ENCODE measurements around the gene RDX. TPM values are rescaled to one million over a fixed set of nuclear protein-coding genes. Genes with fewer than 3 reads are reported as not detected.

RDX gene
- total and polyA plus RNA-seq, 2 of the 8 experiments (the other 6 are each of a cell fraction or from before 2014, with no cell fraction given) = 27.4 to 100 TPM

DNA sequence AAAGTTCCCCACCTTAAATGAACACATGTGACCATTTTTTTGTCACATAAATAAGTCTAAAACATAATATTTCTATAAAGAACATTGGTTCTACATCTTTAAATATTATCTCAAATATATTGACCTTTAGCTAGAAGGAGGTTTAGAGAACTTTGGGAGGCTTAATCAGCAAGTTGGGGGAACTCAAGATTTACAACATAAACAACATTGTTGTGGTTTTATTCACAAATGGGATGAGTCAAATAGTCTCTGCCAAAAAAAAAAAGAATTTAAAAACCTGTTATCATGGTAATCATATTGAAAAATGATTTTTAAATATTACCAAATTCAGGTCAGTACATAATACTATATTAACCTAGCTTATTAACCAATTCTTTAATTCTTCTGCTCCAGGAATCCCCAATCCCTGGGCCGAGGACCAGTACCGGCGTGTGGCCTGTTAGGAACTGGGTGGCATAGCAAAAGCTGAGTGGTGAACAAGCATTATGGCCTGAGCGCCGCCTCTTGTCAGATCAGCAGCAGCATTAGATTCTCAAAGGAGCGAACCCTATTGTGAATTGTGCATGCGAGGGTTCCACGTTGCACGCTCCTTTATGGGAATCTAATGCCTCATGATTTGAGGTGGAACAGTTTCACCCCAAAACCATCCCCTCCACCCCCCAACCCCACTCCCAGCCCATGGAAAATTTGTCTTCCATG, 98.2 kb downstream of the RDX start:
- Histone ChIP-seq H3K9me3 (ENCODE audit: insufficient read depth in 2 of 2, low read depth in 1 of 2, low read length in 1 of 2) (no peaks in the 10 kb centered on the region), H2BK15ac (ENCODE audit: low read length) (no peak overlapping the region), H3K4me1 (replicated peaks in 1 of 4; ENCODE audit: control insufficient read depth in 3 of 4, insufficient read depth in 4 of 4, low read length in 3 of 4) (peaks cover 0 to 8% (median 4%) of the 10 kb centered on the region in 4 experiments; a peak in 6 of 7 replicates), H2BK12ac (ENCODE audit: low read depth, low read length) (no peak overlapping the region), H3K4ac (replicated peaks; ENCODE audit: insufficient read length, low read depth, low read length) (no peak overlapping the region), H3K79me1 (ENCODE audit: low read depth, low read length) (no peaks in the 10 kb centered on the region), H3K56ac (replicated peaks; ENCODE audit: insufficient read length, low read depth, low read length) (no peak overlapping the region), H4K5ac (ENCODE audit: insufficient read length, low read depth, low read length) (no peak overlapping the region), H3K27ac (ENCODE audit: low read depth, low read length) (no peak overlapping the region), H3K9ac (replicated peaks in 1 of 4; ENCODE audit: extremely low read depth in 1 of 4, low read depth in 3 of 4, low read length in 3 of 4) (no peak overlapping the region), H2AFZ (ENCODE audit: low read length) (no peak overlapping the region), H3K23ac (ENCODE audit: insufficient read length) (no peak overlapping the region), H2BK5ac (ENCODE audit: low read depth, low read length) (no peak overlapping the region), H2BK120ac (replicated peaks; ENCODE audit: low read depth, low read length) (no peak overlapping the region), H3K23me2 (ENCODE audit: low read depth, low read length) (no peaks in the 10 kb centered on the region; the same call in 1 of the 2 replicates), H3K4me3 (ENCODE audit: extremely low read depth in 1 of 4, insufficient read depth in 2 of 4, low read depth in 3 of 4, low read length in 4 of 4) (no peak overlapping the region), H3K18ac (ENCODE audit: extremely low read depth, low read length) (no peak overlapping the region), H3K36me3 (ENCODE audit: control insufficient read depth in 2 of 4, insufficient read depth in 4 of 4, low read length in 3 of 4) (no peaks in the 10 kb centered on the region), H3K27me3 (replicated peaks in 1 of 4; ENCODE audit: control insufficient read depth in 3 of 4, extremely low read depth in 1 of 4, insufficient read depth in 3 of 4, low read length in 3 of 4) (no peaks in the 10 kb centered on the region), H2BK20ac (ENCODE audit: low read length) (no peak overlapping the region), H3K79me2 (ENCODE audit: control insufficient read depth in 1 of 2, insufficient read depth in 2 of 2, low read length in 2 of 2) (no peaks in the 10 kb centered on the region), H2AK5ac (ENCODE audit: low read depth, low read length) (no peak overlapping the region), H3K4me2 (ENCODE audit: insufficient read depth in 1 of 2, low read depth in 2 of 2, low read length in 2 of 2) (no peak overlapping the region), H3K14ac (ENCODE audit: insufficient read length) (no peak overlapping the region), H4K91ac (replicated peaks; ENCODE audit: insufficient read length, low read length) (no peak overlapping the region), H4K20me1 (replicated peaks in 1 of 2; ENCODE audit: control insufficient read depth in 1 of 2, insufficient read depth in 2 of 2, low read length in 2 of 2) (no peaks in the 10 kb centered on the region), H4K8ac (ENCODE audit: extremely low read depth, insufficient read depth, low read length) (no peak overlapping the region)
- DNase-seq (ENCODE audit: low read depth in 1 of 2, low spot score in 2 of 2) (no peak), FAIRE-seq (no peak)
- WGBS, 2 experiments (ENCODE audit: extremely low coverage in 1 of 2, insufficient coverage in 1 of 2, insufficient read length in 1 of 2, insufficient replicate concordance in 2 of 2, low coverage in 1 of 2, low lambda C conversion rate in 2 of 2, missing lambda C conversion rate in 1 of 2) = 95% methylated on average over 9 of the region's 9 CpGs; no CpG with 5 or more reads in 1 of the 2 experiments
- CTCF ChIA-PET (ENCODE audit: partially characterized antibody) = interaction anchor here (0.7 to 12.7 kb wide), 8 partner anchors 9 to 247 kb away, joined by 3 to 130 read pairs (median 3); partner anchors contain the start of gene FDX1
- POLR2A ChIA-PET (ENCODE audit: partially characterized antibody) = interaction anchor here (1.0 kb wide), 1 partner anchor 9 kb away, joined by 3 read pairs; no protein-coding TSS in a partner anchor
- TF ChIP-seq BACH1 (IDR thresholded peaks at IDR 0.05; ENCODE audit: low read length) (no peak), SIX5 (IDR thresholded peaks at IDR 0.05; ENCODE audit: low read depth, low read length) (no peak), SIRT6 (IDR thresholded peaks at IDR 0.05; ENCODE audit: low read length) (no peak), CTBP2 (IDR thresholded peaks at IDR 0.05; ENCODE audit: borderline replicate concordance, insufficient read depth, insufficient read length, low read length) (no peak), RXRA (IDR thresholded peaks at IDR 0.05; ENCODE audit: insufficient read depth, low read depth, low read length) (no peak), POU5F1 (IDR thresholded peaks at IDR 0.05; ENCODE audit: low read depth, low read length) (no peak), JUND (IDR thresholded peaks at IDR 0.05; ENCODE audit: low read length) (no peak), GTF2F1 (IDR thresholded peaks at IDR 0.05; ENCODE audit: borderline replicate concordance, low read depth, low read length) (no peak), SIN3A (conservative IDR thresholded peaks at IDR 0.05 in 1 of 2, IDR thresholded peaks at IDR 0.05 in 1 of 2; ENCODE audit: low read depth in 1 of 2, low read length in 2 of 2) (no peak), CHD2 (IDR thresholded peaks at IDR 0.05; ENCODE audit: low read length) (no peak), HDAC2 (IDR thresholded peaks at IDR 0.05; ENCODE audit: borderline replicate concordance in 1 of 2, low read depth in 2 of 2, low read length in 2 of 2) (no peak)
- TF ChIP-seq, protein P1, sequence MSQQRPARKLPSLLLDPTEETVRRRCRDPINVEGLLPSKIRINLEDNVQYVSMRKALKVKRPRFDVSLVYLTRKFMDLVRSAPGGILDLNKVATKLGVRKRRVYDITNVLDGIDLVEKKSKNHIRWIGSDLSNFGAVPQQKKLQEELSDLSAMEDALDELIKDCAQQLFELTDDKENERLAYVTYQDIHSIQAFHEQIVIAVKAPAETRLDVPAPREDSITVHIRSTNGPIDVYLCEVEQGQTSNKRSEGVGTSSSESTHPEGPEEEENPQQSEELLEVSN (IDR thresholded peaks at IDR 0.05) = no peak

All from H1 (cell line).